Activated CD8-positive, alpha-beta memory T cell treated with anti-CD3 and anti-CD28 coated beads, Interleukin-2, amount 50 U/mL, for 24 hours (primary cell): ENCODE measurements around the gene AMDHD2.
A peak's percentile ranks its signal among the peaks of the same experiment; 100 is the strongest.
"Not testable (repeated sequence)": the region's sequence is repeated elsewhere in the genome, so short reads cannot be mapped to it uniquely, and the experiment has no call there.

ENCODE experiments used
- DNase-seq: peaks from one replicate; pipeline ENCODE4 v3.0.0-alpha.2; 2020; ENCODE audit errors: extremely low read depth

Gene AMDHD2

DNA sequence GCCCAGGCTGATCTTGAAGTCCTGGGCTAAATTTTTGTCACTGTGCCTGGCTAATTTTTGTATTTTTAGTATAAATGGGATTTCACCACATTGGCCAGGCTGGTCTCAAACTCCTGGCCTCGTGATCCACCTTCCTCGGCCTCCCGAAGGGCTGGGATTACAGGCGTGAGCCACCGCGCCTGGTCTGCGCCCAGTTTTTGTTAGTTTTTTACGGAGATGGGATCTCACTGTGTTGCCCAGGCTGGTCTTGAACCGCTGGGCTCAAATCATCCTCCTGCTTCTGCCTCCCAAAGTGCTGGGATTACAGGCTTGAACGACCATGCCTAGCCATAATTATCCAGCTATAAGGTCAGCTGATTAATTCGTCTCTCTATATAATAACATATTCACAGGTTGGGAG lies 13.7 kb downstream of the AMDHD2 start:
- no peak for DNase-seq

- DNase-seq, result not testable (repeated sequence)
These were observed 14.2 kb downstream of the AMDHD2 start for GRCh38 chr16:2534335-2534734.

DNA sequence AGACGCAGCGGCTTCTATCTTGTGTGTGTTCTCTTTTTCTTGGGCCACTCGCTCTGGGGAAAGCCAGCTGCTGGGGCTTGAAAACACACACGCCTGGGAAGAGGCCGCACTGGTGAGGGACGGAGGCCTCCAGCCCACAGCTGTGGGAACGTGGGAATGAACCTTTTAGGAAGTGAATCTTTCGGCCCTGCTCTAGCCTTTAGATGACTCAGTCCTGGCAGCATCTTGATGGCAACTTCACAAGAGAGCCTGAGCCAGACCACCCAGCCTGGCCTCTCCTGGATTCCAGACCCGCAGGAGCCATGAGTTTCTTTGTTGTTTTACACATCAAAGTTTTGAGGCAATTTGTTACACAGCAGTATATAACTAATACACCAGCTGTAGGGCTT lies 15.4 kb downstream of the AMDHD2 start:
- no peak for DNase-seq

- DNase-seq, result peak; percentile 78
These were observed 17.5 kb downstream of the AMDHD2 start, which contains the start of gene PDPK1 for GRCh38 chr16:2537451-2538379. TSS of gene PDPK1 (plus strand) at chr16:2538021. CDS start at chr16:2538113, 92 bp downstream.

- DNase-seq, result not testable (repeated sequence)
These were observed 19.1 kb downstream of the AMDHD2 start for GRCh38 chr16:2539192-2539844.

DNA sequence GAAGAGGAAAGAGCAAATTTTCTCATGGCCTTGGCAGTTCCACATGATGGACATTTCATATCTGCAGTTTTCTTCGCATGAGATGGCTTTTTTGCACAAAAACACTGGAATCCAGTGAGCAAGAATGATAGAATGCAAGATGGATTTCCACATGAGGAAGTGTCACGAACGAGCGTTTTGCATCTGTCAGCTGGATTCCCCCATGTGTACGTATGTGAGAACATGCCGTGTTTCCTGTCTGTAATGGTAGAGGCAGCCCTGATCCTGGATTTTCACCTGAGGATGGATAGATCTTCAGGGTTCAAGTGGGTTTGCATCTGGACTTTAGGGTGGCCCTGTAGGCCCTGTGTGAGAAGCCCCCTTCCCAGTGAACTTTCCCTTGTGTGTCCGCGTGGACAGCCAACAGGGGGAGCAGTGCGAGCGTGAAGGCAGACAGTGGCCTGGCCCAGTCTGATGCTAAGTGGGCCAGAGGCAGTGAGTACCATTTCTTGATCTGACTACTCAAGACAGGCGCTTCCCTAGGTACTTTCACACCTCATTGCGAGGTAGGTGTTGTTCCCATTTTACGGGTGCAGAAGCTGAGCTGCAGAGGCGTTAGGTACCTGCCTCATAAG lies 19.8 kb downstream of the AMDHD2 start:
- DNase-seq, result not testable (repeated sequence)

DNA sequence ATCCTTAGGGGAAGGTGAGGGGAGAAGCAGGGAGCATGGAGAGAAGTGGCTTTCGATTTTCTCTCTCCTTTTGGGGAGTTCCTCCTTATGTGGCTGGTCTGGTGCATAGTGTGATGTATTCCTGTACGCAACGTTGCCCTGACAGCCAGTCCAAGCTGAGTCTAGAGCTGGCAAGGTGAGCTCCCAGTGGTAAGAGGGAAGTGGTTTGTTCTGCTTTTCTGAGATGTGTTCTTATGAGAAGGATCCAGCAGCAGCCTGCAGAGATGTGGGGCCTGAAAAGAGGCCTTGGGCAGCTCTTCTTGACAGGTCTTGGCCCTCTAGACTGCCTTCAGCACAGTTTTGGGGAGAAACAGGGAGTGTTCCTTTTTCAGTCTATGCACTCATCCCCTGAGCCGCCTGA lies 20.7 kb downstream of the AMDHD2 start:
- not testable (repeated sequence) for DNase-seq

DNA sequence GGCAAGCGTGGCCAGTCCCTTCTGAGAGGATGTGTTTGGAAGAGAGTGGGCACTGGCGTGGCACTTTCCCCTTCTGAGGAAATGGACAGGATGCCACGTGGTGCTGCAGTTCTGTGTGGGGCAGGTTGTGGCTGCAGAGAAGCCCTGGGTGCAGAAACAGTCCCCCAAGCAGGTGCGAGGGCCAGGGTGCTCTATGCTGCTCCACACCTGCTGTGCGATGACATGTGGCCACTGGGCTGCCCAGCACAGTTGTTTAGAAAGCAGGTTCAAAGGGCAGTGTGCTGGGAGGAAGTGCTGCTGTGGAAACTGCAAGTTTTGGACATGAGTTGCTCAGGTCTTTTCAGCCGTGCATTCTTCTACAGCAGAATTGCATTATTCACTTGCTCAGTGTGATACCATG lies 21.2 kb downstream of the AMDHD2 start:
- DNase-seq, result not testable (repeated sequence)

DNA sequence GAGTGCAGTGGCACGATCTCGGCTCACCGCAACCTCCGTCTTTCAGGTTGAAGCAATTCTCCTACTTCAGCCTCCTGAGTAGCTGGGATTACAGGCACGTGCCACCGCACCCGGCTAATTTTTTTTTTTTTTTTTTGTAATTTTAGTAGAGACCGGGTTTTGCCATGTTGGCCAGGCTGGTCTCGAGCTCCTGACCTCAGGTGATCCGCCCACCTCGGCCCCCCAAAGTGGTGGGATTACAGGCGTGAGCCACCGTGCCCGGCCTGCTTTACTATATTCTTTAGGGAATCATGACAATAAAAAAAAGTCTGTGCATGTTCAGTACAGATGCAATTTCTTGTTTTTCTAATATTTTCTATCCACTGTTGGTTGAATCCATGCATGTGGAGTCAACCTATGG lies 23.6 kb downstream of the AMDHD2 start:
- not testable (repeated sequence) for DNase-seq

DNA sequence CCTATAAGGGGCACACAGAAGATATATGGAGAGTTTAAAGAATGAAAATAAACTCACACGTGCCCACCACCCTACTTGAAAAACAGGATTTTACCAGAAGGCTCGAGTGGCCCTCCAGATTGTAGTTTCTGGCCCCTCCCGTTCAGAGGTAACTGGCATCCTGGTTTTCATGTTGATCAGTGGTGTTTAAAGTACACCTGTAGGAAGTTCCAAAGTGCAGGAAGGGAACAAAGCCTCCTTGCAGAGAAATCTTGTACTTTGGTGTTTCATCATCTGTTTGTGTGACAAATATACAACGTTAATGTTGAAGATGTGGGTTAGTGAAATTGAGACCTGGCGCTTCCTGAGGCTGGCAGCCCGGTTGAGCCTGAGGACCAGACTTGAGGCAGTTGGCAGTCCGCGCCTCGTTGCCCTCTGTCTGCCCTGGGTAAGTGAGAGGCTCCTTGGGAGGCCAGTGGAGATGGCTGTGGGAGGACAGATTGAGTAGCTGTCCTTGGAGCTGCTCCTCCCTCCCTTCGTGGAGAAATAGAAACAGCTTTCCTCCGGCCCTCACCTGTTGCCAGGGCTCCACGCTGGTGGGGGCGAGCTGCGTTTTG lies 30.2 kb downstream of the AMDHD2 start:
- DNase-seq, result not testable (repeated sequence)

- DNase-seq, result not testable (repeated sequence)
These were observed 31.3 kb downstream of the AMDHD2 start for GRCh38 chr16:2551420-2551889.

DNA sequence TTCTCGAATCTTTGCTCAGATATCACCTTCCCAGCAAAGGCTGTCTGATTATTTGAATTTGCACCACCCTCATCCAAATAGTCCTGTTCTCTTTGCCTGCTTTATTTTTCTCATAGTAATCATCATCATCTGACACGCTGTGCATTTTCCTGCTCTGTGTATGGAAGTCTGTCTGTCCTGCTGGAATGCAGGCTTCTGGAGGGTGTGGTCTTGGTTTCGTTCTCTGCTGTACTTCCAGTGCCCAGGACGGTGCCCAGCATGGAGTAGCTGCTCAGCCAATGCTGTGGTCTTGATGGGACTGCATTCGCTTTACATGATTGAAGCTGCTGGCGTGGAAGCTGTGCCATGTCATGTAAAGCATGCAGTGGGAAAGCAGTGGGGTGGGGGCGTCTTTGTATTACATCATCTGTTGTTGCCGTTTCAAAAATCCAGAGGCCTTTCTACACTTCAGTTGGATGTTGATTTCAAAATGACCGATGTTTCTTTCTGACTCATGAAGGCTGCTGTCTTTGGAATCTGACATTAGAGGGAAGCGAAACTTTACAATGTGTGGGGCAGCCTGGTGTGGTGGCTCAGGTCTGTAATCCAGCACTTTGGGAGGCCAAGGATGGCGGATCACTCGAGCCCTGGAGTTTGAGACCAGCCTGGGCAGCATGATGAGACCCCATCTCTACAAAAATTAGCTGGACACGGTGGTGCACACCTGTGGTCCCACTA lies 34.7 kb downstream of the AMDHD2 start:
- DNase-seq, result not testable (repeated sequence)

- DNase-seq, result not testable (repeated sequence)
These were observed 37.0 kb downstream of the AMDHD2 start for GRCh38 chr16:2557150-2557549.

DNA sequence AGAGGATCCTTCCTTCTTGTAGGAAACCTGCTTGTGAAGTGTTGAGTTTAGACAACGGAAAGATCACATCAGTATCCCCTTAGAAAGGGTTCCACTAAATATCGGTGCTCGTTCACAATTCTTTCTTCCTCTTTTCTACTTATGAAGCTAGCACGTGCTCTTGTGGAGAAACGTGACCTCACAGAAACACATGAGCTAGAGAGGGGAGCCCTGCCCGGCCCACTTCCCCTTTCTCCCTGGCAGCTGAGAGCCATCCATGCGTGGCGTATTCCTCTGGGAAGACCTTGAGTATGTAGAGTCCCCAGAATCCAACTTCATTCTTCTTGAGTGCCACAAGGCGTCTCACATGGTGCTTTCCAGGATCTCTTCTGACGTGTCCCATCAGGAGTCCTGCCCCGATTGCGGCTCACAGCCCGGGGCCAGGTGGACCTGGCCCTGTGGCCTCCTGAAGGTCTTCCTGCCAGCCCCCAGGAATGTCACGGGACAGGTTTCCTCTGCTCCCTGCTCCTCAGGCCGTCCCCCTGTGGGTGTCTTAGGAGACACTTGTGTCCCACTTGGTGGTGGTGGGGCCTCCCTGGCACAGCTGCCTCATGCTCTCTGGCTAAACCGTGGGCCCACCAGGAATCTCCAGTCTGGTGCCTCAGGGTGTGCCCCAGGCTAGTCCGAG lies 40.1 kb downstream of the AMDHD2 start:
- DNase-seq, result not testable (repeated sequence)

DNA sequence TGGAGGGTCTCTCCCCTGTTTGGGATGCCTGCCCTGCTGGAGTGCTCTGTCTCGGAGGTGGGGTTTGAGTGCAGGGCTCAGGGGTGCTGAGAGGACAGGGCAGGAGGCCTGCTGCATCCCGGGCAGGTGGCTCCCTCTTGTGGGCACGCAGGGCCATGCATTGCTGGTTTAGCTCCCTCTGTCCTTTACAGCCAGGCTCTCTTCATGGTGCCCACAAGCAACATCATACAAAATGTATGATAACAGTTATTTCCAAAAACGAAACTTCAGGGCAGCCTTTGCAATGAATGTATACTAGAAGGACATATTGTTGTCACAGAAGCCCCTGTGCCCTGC lies 40.6 kb downstream of the AMDHD2 start:
- peak; percentile 23 for DNase-seq

- DNase-seq, result not testable (repeated sequence)
These were observed 47.3 kb downstream of the AMDHD2 start for GRCh38 chr16:2567506-2567905.

DNA sequence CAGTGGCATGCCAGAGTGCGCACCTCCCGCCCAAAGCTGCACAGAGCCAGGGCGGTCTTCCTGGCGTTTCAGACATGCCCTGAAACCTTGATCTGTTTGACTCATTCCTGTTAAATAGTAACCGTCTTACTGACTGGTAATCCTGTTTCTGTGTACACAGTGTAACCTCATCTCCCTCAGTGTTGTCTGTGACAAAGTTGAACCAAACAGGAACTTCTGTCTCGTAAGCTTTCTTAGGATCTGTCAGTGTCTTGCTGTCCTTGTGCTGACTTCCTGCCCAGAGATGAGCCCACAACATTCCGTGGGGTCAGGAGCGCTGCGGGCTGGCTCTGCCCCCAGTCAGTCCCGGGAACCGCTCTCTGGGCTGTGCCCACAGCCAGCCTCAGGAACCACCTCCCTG lies 48.4 kb downstream of the AMDHD2 start:
- DNase-seq, result not testable (repeated sequence)

- not testable (repeated sequence) for DNase-seq
These were observed 52.5 kb downstream of the AMDHD2 start for GRCh38 chr16:2572704-2573103.

DNA sequence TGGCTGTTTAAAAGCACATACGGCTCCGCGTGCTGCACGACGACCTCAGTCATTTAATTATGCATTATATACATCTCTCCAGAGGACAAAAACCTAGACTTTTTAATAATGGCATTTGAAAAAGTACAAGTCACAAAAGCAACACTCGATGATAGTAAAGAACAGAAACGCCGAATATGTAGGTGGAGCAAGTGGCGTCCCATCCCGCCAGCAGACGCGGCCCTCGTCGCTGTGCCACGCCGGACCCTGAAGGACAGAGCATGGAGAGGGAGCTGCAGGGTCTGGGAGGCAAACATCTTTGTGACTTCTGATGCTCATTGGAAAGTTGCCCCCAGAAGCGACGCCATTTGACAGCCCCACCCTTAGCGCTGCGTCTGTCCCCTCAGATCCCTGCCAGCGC lies 55.7 kb downstream of the AMDHD2 start:
- DNase-seq, result not testable (repeated sequence)

GRCh38 chr16:2577044-2577443 lies 56.9 kb downstream of the AMDHD2 start:
- DNase-seq, result not testable (repeated sequence)

GRCh38 chr16:2578905-2579304 lies 58.7 kb downstream of the AMDHD2 start:
- DNase-seq, result not testable (repeated sequence)
